Measurements from ENCODE around the gene SLC16A13. TPM values are rescaled to one million over a fixed set of nuclear protein-coding genes. Genes with fewer than 3 reads are reported as not detected.

SLC16A13 gene
- total RNA-seq, 1 experiment from 2014 or later, result 13.1 TPM

DNA sequence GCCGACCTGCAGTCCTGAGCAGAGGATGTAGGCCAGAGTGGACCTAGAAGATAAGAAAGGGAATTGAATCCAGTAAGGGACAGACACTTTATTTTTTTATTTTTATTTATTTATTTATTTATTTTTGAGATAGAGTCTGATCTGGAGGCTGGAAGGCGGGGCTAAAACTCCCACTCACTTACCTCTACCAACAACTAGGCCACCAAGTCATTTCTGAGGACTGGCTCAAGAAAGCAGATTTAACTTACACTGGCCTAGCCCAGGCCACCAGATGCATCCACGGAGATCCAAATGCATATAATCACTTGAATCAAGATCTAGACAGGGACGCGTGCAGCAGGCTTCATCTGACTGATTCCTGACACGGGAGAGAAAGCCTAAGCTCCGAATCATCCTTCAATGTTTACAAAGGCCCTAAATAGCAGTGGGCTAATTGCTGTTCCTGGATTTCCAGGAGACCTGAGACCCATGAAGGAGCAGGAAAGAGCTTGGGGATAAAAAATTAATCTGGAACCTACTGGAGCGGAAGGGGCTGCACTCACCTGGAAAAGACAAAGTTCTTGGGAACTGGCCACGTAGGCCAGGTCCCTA is 41.1 kb upstream of the SLC16A13 start:
- in situ Hi-C loops (cut with HindIII; ENCODE audit: low pct_unique_long_range_greater_than_20kb, low sequenced_read_pairs) (no loop called here), intact Hi-C loops (cut with micrococcal nuclease; ENCODE audit: unreplicated experiment) (no loop called here)
- TF ChIP-seq SIN3A (IDR thresholded peaks at IDR 0.05; ENCODE audit: borderline replicate concordance, insufficient read depth, low read depth, low read length), result no peak
- TF ChIP-seq, protein P1, sequence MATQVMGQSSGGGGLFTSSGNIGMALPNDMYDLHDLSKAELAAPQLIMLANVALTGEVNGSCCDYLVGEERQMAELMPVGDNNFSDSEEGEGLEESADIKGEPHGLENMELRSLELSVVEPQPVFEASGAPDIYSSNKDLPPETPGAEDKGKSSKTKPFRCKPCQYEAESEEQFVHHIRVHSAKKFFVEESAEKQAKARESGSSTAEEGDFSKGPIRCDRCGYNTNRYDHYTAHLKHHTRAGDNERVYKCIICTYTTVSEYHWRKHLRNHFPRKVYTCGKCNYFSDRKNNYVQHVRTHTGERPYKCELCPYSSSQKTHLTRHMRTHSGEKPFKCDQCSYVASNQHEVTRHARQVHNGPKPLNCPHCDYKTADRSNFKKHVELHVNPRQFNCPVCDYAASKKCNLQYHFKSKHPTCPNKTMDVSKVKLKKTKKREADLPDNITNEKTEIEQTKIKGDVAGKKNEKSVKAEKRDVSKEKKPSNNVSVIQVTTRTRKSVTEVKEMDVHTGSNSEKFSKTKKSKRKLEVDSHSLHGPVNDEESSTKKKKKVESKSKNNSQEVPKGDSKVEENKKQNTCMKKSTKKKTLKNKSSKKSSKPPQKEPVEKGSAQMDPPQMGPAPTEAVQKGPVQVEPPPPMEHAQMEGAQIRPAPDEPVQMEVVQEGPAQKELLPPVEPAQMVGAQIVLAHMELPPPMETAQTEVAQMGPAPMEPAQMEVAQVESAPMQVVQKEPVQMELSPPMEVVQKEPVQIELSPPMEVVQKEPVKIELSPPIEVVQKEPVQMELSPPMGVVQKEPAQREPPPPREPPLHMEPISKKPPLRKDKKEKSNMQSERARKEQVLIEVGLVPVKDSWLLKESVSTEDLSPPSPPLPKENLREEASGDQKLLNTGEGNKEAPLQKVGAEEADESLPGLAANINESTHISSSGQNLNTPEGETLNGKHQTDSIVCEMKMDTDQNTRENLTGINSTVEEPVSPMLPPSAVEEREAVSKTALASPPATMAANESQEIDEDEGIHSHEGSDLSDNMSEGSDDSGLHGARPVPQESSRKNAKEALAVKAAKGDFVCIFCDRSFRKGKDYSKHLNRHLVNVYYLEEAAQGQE (IDR thresholded peaks at IDR 0.05; ENCODE audit: insufficient read depth in 1 of 2, low read depth in 2 of 2, low read length in 1 of 2), result no peak
- no peak for TF ChIP-seq TCF7L2 (IDR thresholded peaks at IDR 0.05; ENCODE audit: low read depth, low read length)
- TF ChIP-seq CTCF (IDR thresholded peaks at IDR 0.05), result no peak
- no peak for TF ChIP-seq POLR2AphosphoS5 (IDR thresholded peaks at IDR 0.05; ENCODE audit: low read depth, low read length)
- ChIA-PET POLR2A (no interaction called here), CTCF (interaction anchor here (0.5 kb wide), 1 partner anchor 1730 kb away, joined by 3 read pairs; no protein-coding TSS in a partner anchor)
- no peaks in the 10 kb centered on the region for H3K36me3 ChIP-seq (ENCODE audit: control insufficient read depth, insufficient read depth, low read length)
- no peaks in the 10 kb centered on the region for H3K4me1 ChIP-seq (ENCODE audit: control insufficient read depth, insufficient read depth, low read length)
- H3K27me3 ChIP-seq (ENCODE audit: control insufficient read depth, insufficient read depth, low read length), result no peaks in the 10 kb centered on the region
- DNase-seq (ENCODE audit: low read depth, low spot score) (no peak), ATAC-seq (no peak)
- H3K9me3 ChIP-seq (ENCODE audit: control insufficient read depth, insufficient read depth, low read depth, low read length), result no peaks in the 10 kb centered on the region
- H3K4me3 ChIP-seq (ENCODE audit: low read depth in 2 of 2, low read length in 2 of 2), result no peak overlapping the region
- no peak overlapping the region for H3K27ac ChIP-seq (ENCODE audit: low read length)
- no TSS peak for BruUV-seq (replicated peaks)

DNA sequence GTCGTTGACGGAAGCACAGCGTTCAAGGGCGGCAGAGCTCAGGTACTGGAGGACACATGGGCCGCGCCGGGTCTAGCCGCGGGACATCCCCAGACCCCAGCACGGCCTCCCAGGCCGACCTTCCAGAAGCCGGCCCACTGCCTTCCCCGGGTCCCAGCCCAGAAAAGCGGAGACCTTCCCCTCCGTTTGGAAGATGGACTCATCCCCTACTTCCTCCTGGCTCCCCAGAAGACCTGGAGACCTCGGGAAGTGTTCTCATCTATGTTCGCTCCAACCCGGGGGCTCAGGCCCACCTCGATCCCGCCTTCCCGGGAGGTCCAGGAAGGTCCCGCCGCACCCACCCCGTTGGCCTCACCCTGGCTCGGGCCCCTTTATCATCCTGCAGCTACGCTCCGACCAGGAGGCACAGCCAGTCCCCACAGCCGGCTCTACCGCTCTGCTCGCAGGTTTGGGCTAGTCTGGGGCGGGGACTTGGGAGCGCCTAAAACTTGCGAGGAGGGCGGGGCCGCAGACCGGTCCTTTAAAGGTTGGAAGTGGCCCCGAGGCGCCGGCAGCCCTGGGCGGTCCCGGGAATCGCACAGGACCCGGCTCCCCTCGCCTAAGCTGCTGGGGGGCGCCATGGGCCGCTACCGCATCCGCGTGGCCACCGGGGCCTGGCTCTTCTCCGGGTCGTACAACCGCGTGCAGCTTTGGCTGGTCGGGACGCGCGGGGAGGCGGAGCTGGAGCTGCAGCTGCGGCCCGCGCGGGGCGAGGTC is 40.1 kb upstream of the SLC16A13 start, which contains the start of gene ALOX12:
Gene ALOX12 (plus strand): TSS at position 550 of the 756 bp plus-strand sequence. CDS start 69 bp downstream, at position 619.
- TF ChIP-seq, protein P1 (IDR thresholded peaks at IDR 0.05; ENCODE audit: insufficient read depth in 1 of 2, low read depth in 2 of 2, low read length in 1 of 2), result no peak
- TF ChIP-seq POLR2AphosphoS5 (IDR thresholded peaks at IDR 0.05; ENCODE audit: low read depth, low read length) (no peak), SIN3A (IDR thresholded peaks at IDR 0.05; ENCODE audit: borderline replicate concordance, insufficient read depth, low read depth, low read length) (no peak), CTCF (IDR thresholded peaks at IDR 0.05) (no peak), TCF7L2 (IDR thresholded peaks at IDR 0.05; ENCODE audit: low read depth, low read length) (no peak)
- in situ Hi-C loops (cut with HindIII; ENCODE audit: low pct_unique_long_range_greater_than_20kb, low sequenced_read_pairs) (no loop called here), intact Hi-C loops (cut with micrococcal nuclease; ENCODE audit: unreplicated experiment) (no loop called here)
- ChIA-PET CTCF (interaction anchor here (0.5 kb wide), 1 partner anchor 1731 kb away, joined by 3 read pairs; no protein-coding TSS in a partner anchor), POLR2A (no interaction called here)
- no TSS peak for BruUV-seq (replicated peaks)
- Histone ChIP-seq H3K27me3 (ENCODE audit: control insufficient read depth, insufficient read depth, low read length) (no peaks in the 10 kb centered on the region), H3K36me3 (ENCODE audit: control insufficient read depth, insufficient read depth, low read length) (no peaks in the 10 kb centered on the region), H3K4me1 (ENCODE audit: control insufficient read depth, insufficient read depth, low read length) (no peaks in the 10 kb centered on the region), H3K4me3 (ENCODE audit: low read depth in 2 of 2, low read length in 2 of 2) (no peak within 1 kb of the TSS), H3K9me3 (ENCODE audit: control insufficient read depth, insufficient read depth, low read depth, low read length) (no peaks in the 10 kb centered on the region), H3K27ac (ENCODE audit: low read length) (no peak within 1 kb of the TSS)
- DNase-seq (ENCODE audit: low read depth, low spot score) (no peak), ATAC-seq (no peak)
